Activated CD4-positive, CD25-positive, alpha-beta regulatory T cell treated with anti-CD3 and anti-CD28 coated beads, Interleukin-2, amount 50 U/mL, for 72 hours (primary cell): ENCODE results near the gene CACNA1D.

ENCODE experiments used
- DNase-seq: peaks from one replicate; pipeline ENCODE4 v3.0.0; 2021

Gene CACNA1D

DNA sequence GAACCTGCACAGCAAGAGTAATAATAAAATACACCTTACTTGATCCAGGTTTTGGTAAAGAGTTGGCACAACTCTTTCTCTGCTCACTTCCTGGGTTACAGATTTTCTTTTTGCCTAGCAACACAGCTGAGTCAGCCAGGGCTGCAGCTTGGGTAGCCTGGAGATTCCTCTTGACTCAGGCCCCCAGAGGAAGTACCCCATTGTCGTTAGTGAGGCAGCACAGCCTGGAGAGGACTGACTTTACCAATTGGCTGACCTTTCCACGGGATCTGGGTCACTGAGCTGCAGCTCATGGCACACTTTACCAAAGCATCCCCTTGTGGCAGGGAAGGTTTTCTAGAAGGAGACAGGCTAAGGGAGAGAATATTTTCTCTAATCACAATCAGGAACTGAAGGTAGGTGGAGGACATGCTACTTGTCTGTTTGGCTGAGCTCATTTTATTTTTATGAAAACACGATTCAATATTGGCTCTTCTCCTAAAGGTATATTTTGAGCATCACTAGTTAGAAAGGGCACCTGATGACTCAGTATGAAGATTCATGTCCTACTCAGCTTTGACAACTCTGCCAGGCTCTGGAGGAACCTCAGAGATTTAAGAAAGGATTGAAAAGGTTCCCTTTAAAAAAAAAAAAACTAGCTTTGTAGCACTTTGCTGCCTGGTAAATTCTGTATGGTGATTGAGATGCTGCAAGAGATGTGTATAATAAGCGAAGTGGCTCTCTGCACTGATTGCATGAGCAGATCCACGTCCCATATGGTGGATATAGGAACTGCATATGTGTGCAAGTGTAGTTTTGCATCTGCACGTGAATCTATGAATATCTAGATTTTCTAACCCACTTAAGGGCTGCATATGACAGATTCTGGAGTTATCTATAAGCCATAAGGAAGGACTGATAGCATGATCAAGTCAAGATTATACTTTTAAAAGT is 227.0 kb downstream of the CACNA1D start:
- DNase-seq, result no peak

DNA sequence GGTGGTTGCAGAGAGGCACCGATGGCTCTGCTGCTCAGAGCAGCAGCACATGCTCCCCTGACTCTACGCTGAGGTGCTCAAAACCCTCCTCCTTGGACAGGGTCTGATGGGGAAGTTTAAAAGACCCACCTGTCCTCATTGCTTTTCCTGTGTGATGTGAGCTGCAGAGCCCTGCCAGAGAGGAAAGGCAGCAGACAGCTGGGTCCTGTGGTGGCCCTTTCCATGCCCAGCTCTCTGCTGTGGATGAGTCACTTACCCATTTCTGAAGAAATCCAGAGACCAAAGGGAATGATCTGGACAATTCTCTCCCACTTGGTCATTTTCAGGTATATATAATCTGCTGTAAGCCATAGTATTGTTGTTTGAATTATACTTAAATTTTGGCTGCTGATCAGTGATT is 230.2 kb downstream of the CACNA1D start:
- no peak for DNase-seq

DNA sequence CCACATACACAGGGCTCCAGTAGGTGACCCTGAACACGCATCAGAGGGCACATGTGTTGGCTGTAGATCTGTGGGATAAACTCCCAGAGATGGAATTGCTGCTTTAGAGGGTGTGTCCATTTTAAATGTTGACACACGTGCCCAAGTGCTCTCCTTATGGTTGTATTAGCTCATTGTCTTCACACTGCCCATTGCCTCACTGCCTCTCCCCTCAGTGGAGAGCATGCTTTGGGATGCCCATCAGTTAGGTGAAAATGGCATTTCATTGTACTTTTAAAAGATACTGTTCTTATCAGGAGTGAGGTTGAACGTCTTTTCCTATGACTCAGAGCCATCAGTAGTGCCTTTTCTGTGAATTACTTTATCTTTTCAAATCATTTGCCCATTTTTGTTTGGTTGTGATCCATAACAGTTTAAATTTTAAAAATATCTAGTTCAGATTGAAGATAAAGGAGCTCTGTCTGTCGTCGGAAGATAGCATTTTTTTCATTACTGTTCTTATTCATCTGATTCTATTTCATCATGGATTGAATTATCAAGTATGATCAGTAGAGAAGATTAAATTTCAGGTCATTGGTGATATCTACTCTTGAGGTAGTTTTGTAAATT is 231.1 kb downstream of the CACNA1D start:
- no peak for DNase-seq

DNA sequence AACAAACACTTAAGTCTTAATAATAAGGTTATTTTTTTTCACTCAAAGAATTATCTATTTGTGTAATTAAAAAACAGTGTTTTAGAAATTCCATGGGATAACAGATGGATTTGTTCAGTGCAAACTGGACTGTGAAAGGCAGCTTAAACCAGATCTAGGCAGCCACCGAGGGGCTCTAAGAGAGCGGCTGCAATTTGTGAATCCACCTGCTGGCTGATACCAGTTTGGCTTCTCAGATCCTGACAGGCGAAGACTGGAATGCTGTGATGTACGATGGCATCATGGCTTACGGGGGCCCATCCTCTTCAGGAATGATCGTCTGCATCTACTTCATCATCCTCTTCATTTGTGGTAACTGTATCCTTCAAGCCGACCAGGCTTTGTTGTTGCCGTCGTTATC is 232.2 kb downstream of the CACNA1D start:
- DNase-seq, result no peak

DNA sequence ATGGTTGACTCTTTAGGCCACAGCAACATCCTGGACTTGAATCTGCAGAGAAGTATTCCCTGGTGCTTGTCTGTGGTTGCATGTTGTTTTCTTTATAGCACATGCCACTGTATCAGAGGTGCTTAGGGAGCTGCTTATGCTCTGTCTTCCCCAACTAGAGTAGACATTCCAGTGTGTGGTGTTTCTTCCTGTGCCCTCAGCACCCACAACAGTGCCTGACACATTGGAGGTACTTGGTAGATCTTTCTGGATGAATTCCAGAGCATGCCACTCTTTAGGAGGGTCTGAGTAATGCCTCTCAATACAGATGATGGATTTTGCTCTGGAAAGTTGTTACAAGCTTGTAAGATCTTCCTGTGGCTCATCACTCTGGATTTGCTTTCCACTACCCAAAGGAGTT is 234.2 kb downstream of the CACNA1D start:
- no peak for DNase-seq

DNA sequence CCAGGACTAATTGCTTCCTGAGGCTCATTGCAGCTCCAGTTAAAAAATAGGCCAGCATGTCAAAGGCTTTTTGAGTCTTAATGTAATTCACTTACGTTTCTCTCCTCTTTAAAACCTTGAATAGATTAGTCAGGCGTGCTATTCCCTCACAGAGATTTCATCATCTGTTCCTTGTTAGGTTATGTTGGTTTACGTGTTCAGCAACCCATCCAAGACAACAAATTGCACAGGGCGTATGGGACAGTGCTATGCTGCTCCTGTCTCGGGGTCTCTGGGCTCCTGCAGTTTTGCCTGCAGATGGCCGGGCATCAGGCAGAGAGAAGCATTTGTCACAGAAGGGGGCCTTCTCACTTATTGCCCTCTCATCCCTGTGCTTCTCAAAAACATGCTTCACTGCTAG is 234.7 kb downstream of the CACNA1D start:
- no peak for DNase-seq

DNA sequence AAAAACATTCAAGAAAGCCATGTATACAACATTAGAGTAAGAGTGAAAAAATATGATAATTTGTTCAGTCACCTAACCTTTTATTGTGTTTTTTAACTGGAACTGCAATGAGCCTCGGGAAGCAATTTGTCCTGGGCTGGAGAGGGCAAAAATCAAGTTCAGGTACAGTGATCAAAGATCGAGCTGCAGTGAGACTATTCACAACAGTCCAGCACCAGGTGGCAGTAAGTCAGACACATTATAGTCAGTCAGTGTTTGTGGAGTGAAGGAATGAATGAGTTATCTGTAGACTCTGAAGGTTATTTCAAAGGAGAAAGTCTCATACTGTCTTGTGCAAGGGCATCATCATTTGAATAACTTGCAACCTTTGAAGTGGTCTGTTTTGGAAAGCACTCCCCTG is 235.2 kb downstream of the CACNA1D start:
- no peak for DNase-seq

DNA sequence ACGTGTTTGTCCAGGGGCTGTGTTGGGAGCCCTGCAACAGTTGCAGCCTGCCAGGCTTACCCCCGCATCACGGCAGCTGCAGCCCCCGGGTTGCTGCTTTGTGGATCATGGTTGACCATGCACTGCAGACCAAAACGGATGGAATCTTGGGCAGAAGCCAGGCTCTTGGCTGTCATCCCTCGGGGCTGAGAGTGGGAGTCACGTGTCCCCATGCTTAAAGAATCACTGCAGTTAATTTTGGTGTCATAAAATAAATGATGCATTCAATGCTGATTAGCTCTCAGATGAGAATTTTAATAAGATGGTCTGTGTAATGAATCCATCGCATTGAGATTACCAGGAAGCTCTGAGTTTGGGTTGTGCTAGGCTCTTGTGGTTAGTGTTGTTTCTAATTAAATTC is 236.2 kb downstream of the CACNA1D start:
- DNase-seq, result no peak

DNA sequence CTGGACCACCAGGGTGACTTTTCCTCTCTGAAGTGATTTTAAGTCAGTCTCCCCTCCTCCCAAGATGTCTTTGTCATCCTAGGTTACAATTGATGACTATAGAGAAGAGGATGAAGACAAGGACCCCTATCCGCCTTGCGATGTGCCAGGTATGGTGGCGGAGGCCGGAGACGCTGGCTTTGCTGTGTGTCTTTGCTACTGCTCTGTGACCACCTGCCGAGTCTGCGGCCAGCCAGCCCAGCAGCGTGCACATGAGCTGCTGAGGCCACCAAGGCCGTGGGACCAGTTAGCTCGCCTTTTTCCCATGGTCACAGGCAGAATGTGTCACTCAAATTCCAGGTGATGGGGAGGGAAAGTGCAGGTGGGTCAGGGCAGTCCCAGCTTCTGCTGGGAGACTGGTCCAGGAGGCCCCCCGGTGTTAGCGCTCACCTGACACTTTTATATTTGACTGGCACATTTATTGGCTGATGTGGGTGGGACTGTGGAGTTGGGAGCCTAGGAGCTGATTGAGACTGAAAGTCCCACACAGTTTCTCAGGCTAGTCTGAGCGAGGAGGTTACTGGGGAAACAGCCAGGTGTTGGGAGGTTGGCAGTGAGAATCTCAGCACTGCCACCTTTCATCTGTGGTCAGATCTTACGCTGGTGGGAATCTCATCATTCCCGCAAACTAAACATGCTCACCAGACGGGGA is 237.7 kb downstream of the CACNA1D start:
- no peak for DNase-seq

DNA sequence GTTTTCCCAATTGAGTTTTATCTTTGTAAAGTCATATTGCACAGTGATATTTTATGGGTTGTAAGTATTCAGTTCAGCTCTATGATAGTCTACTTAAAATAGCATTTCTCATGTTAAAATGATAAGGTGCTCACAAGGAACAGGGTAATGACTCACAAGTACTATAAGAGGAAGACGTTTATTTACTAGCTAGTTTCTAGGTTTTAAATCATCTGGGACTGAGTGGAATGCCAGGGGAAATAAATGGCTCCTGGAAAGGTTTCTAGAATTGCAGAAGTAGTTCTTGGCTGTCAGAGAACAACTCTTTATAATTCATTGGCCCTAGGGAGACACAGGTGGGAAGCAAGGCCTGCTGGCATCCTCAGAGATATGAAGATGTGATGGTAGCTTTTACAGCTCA is 239.0 kb downstream of the CACNA1D start:
- no peak for DNase-seq

DNA sequence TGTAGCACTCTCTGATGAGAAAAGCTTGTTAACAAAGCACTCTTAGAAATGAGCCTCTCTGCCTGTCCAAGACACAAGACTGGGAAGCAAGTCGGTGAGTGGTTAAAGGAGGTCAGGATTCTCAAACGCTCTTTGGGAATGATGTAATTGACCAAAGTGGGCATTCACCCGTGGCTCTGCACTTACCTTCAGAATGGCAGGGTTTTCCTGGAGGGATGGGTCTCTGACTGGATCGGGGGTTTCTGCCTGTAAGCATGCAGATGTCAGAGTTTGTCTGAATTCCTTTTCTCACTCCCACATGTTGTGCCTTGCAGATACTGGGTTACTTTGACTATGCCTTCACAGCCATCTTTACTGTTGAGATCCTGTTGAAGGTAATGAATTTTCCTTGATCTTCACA is 245.6 kb downstream of the CACNA1D start:
- DNase-seq, result no peak

DNA sequence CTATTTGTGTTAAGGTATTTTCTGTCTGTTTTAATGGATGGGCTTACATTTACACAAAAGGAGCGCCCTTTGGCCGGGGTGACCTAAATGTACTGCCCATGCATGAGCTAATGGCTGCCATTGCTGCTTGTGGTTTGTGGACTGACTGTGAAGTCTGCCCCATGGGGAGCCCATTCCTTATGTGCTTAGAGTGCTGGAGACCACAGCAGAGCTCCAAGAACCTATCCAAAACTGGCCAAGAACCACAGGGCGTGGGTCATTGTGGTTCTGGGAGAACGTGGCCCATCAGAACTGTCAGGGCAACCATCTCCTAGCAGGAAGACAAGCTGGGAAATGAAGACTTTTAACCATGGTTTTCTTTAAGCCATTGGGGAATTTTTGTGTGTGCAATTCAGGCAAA is 246.5 kb downstream of the CACNA1D start:
- DNase-seq, result no peak

DNA sequence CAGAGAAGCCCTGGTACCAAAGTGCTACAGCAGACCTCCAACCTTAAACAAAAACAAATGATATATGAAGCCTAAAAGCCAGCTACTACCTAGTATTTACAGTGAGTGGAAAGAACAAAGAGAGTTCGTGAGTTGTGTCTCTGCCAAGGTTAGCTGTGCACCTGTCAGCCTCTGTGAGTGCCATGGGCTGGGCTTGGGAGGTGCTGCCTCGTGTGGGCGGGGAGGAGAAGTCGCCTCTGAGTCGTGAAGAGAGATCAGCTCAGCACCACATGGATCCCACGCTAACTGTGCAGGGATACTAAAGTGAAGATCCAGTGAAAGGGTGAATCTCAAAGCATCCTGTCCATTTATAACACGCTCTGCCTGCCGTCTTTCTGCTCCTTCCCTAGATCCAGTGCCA is 249.9 kb downstream of the CACNA1D start:
- DNase-seq, result no peak

DNA sequence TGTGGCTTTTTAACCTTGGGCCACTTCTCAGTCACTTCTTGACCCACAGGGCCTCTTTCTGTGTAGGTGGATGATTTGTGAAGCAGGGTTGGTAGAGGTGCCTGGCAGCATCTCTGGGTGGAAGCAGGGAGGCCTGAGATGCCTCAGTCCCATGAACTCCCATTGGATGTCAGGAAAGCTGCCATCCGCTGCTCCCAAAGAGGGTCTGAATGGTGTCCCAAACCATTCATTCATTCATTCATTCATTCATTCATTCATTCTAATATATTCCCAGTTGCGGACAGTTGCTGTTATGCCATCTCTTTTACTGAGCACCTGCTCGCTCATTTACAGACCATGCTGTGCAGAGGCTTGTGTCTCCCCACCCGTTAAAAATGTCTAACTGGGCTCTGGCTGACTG is 253.1 kb downstream of the CACNA1D start:
- DNase-seq, result no peak

DNA sequence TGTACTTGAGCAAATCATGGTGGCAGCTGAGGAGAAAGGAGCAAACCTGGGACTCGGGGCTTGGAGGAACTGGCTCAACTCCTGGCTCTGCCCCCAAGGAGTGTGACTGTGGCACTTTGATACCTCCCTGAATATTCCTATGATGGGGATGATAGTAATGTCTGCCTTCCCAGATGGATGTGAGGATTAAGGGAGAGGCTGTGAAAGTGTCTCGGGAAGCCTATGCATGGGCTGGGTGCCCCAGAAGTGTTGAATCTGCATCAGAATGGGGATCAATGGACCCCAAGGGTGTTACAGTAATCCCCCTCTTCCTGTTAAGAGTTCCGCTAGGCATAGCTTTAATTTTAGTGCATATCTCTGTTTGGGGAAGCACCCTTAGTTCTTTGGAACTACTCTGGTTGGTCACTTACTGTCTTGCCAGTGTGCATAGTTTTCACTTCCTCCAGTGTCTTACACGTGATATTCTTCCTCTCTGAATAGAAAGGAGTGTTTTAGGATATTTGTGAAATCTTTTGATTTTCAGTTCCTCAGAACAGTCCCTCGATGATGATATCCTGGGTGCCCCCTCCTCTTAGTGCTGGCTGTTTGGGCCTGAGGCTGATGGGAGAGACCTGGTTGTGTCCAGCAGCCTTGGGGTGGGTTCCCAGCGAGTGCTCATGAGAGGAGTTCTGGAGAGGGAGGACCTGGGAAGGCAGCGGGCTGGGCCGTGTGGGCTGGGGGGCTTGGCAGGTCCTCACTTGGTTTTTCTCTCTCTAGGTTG is 254.3 kb downstream of the CACNA1D start:
- DNase-seq, result no peak

DNA sequence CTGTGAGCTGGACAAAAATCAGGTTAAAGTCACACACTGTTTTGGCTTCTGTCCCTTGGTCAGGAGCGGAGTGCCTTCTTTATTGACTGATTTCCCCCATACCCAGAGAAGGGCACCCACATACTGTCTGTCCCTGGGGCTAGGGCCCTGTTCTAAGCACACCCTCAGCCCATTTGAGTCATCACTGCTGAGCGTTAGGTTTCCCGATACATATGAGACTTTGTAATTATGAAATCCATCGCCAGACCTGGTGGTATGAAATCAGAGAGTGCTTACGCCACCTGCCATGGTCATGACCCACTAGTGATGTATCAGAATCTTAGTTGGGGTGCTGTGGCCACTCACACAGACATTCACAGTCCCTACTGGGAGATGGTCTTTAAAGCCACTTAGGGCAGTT is 255.0 kb downstream of the CACNA1D start:
- DNase-seq, result no peak

DNA sequence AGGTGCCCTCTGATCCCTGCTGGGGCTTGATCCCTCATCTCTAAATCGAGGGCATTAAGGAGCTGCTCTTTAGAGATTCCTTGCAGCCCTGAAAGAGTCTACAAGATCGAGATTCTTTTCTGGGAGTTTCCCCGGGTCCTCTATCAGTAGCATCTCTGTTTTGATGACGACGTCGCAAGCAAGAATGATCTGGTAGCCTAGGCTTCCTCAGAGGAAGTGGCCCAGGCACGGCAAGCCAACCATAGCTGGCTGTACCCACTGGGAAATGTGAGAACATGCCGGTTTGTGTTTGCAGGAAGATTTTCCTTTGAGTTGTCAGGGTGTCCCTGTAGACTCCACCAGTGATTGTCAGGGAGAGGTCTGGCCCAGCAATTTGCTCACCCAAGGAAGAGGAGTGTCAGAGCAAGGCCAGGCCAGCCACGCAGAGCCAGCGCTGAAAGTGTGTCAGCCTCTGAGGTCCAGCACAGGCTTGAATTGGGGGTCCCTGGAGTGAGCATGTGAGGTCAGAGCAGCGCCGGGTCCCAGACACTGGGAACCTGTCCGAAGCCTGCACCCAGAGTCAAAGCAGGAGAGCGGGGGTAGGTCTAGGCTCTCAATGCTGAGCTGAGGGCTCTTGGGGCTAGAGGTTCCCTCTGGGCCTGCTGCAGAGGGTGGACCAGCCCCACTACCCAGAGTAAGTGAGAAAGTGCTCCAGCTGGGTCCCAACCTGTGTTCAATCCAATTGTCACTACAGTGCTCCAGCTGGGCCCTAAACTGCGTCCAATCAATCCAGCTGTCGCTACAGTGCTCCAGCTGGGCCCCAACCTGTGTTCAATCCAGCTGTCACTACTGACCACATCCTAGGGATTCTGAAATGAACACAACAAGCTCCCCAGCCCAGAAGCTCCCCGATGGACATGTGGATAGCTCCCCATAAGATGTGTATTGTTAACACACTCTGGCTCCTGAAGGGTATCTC is 256.1 kb downstream of the CACNA1D start:
- no peak for DNase-seq

DNA sequence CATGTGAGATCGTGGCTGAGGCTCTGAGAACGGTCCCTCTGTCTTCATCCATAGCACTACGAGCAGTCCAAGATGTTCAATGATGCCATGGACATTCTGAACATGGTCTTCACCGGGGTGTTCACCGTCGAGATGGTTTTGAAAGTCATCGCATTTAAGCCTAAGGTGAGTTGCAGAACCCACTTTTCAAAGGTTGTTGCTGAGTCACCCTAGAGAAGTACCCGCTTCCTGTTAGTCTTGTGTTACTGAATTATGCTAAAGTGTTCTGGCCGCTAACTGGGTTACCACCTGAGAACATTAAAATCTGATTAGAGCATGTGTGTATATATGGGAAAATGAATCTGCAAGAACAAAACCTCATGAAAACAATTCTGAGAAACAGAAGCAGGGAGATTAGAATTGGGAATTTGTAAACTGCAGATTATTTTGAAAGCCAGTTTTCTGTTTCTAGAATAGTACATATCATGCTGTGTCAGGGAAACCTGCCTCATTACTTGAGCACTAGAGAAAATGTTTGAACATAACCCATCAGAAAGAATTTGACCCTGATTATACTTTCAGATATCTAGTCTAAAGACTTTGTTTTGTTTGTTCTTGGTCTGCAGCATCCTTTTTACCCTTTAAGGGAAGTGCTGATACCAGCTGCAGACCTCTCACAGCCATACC is 259.2 kb downstream of the CACNA1D start:
- no peak for DNase-seq

DNA sequence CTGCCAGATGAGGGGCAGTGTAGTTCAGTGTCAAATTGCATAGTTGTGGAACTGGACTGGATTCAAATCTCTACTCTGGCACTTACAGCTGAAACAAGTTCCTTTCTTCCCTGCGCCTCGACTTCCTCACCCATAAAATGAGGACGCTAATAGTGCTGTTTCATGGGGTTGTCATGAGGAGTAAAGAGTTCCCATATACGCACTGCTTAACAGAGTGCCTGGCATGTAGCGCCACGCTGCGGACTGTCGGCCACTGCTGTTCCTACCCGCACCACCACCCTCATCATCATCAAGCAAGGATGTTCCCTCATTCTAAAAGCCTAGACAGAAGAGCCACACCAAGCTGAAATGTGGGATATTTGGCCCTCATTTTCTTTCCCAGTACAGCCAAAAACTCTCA is 259.9 kb downstream of the CACNA1D start:
- DNase-seq, result no peak

DNA sequence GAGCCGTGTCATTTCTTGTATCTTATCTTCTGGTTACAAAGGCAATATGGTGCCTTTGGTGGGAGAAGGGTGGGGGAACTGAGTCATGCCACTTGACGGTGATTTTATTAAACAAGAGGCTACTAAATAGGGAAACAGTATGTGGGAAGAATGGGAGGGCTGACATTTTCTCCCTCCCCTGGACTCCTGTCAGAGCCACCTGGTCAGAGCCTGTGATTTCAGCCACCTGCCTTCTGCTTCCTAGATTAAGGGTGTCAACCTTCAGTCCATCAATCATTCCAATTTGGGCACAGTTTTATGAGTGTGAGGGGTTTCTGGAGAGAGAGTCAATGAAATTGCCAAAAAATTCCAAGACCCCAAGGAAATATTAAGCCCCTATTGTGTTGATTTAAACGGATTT is 264.4 kb downstream of the CACNA1D start:
- no peak for DNase-seq

DNA sequence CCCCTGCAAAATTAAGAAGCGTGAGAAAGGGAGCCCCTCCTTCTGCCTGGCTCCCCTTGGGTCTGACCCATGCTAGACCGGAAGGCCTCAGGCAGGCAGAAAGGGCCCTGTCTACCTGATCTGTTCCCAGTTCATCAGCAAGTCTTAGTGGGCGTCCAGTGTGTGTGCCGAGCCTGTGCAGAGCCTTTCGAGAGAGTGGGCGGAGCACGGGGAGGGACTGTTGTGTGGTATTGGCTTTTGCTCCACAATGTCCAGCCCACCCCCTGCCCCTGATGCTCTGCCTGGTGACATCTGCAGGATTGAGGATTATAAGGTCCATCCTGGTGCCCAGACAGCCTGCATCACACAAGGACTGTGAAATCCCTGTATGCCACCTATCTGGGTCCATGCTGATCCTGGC is 268.9 kb downstream of the CACNA1D start:
- DNase-seq, result no peak
